Measurements from ENCODE around the gene BRPF1.
A peak's percentile ranks its signal among the peaks of the same experiment; 100 is the strongest.

BRPF1 gene, protein sequence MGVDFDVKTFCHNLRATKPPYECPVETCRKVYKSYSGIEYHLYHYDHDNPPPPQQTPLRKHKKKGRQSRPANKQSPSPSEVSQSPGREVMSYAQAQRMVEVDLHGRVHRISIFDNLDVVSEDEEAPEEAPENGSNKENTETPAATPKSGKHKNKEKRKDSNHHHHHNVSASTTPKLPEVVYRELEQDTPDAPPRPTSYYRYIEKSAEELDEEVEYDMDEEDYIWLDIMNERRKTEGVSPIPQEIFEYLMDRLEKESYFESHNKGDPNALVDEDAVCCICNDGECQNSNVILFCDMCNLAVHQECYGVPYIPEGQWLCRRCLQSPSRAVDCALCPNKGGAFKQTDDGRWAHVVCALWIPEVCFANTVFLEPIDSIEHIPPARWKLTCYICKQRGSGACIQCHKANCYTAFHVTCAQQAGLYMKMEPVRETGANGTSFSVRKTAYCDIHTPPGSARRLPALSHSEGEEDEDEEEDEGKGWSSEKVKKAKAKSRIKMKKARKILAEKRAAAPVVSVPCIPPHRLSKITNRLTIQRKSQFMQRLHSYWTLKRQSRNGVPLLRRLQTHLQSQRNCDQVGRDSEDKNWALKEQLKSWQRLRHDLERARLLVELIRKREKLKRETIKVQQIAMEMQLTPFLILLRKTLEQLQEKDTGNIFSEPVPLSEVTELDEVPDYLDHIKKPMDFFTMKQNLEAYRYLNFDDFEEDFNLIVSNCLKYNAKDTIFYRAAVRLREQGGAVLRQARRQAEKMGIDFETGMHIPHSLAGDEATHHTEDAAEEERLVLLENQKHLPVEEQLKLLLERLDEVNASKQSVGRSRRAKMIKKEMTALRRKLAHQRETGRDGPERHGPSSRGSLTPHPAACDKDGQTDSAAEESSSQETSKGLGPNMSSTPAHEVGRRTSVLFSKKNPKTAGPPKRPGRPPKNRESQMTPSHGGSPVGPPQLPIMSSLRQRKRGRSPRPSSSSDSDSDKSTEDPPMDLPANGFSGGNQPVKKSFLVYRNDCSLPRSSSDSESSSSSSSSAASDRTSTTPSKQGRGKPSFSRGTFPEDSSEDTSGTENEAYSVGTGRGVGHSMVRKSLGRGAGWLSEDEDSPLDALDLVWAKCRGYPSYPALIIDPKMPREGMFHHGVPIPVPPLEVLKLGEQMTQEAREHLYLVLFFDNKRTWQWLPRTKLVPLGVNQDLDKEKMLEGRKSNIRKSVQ (N-terminal part only)

DNA sequence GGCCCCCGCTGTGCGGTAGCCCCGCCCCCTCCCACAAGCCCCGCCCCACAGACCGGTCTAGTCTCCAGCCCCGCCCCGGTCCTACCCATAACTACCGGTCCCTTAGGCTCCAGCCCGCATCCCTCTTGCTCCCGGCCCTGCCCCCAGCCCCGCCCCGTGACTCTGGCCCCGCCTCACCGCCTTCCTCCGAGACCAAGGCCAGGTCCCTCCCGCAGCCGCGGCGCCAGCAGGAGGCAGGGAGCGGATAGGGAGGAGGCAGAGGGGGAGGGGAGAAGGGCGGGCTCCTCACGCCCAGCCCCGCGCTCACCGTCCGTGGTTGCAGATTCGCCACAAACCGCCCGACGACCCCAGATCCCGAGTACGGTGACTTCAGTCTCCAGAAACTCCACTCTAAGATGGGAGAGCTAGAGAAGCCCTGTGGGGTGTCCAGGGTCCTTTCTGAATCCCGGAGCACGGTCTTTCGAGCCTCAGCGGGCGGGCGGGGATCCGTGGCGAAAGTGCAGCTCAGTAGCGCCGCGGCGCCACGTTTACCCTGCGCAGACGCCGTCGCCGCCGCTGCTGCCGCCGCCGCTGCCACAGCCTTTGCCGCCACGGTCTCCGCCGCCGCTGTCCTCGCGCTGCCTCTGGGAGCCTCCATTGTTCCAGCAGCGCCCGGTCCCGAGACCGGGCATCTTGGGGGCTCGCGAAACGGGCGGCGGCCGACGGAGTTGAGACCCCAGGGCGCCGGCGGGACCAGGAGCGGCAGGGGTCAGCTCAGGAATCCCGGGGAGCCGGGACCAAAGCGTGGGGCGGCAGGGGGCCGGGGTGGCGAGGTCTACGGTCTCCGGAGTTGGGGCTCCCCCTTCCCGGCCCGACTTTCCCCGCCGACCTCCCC is at the start of gene BRPF1:
TSS of gene BRPF1 (plus strand) at position 530 of the 874 bp plus-strand sequence. CDS start 2,406 bp downstream, outside the sequence.
- Histone ChIP-seq H3K27ac (ENCODE audit: low read depth in 2 of 2, low read length in 2 of 2) (peak within 1 kb of the TSS; percentile 94 to 95), H3K4me3 (ENCODE audit: low read length in 2 of 2) (peak within 1 kb of the TSS; percentile 79 to 84), H3K9me3 (ENCODE audit: control insufficient read depth in 2 of 2, low read length in 2 of 2) (no peaks in the 10 kb centered on the region), H3K4me1 (ENCODE audit: control insufficient read depth in 2 of 2, insufficient read depth in 2 of 2, low read length in 2 of 2) (peaks cover 15 to 16% of the 10 kb centered on the region in 2 donors), H3K27me3 (ENCODE audit: control insufficient read depth in 2 of 2, insufficient read depth in 2 of 2, low read length in 2 of 2) (no peaks in the 10 kb centered on the region), H3K9ac (ENCODE audit: low read depth in 1 of 2, low read length in 2 of 2) (peak within 1 kb of the TSS; percentile 84 to 94), H3K36me3 (ENCODE audit: control insufficient read depth in 2 of 2, insufficient read depth in 2 of 2, low read length in 2 of 2) (peaks cover 16 to 18% of the 10 kb centered on the region in 2 donors)

DNA sequence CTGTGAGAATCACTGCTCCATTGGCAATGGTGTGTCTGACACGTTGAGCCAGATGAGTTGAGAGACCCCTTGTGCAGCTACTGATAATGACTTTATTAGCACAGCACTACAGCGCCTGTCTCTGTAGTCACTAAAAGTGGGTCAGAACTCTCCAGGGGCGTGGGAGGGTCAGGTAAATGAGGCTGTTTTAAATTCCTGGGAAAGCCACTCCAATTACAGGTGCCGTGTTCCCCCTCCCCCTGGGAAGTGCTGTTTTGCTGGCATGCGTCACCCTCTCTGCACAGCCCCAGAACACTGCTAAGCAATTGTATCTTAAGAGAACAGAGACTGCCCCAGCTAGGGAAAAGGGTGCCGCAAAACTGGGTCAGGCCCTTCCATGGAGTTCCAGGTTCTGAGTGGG is 49.4 kb upstream of the BRPF1 start:
- Histone ChIP-seq H3K9me3 (ENCODE audit: control insufficient read depth in 2 of 2, low read length in 2 of 2) (no peaks in the 10 kb centered on the region), H3K27ac (ENCODE audit: low read depth in 2 of 2, low read length in 2 of 2) (no peak overlapping the region), H3K36me3 (ENCODE audit: control insufficient read depth in 2 of 2, insufficient read depth in 2 of 2, low read length in 2 of 2) (peaks cover 80 to 95% of the 10 kb centered on the region in 2 donors), H3K4me1 (ENCODE audit: control insufficient read depth in 2 of 2, insufficient read depth in 2 of 2, low read length in 2 of 2) (peaks cover 0 to 12% of the 10 kb centered on the region in 2 donors), H3K27me3 (ENCODE audit: control insufficient read depth in 2 of 2, insufficient read depth in 2 of 2, low read length in 2 of 2) (no peaks in the 10 kb centered on the region), H3K9ac (ENCODE audit: low read depth in 1 of 2, low read length in 2 of 2) (no peak overlapping the region), H3K4me3 (ENCODE audit: low read length in 2 of 2) (no peak overlapping the region)

DNA sequence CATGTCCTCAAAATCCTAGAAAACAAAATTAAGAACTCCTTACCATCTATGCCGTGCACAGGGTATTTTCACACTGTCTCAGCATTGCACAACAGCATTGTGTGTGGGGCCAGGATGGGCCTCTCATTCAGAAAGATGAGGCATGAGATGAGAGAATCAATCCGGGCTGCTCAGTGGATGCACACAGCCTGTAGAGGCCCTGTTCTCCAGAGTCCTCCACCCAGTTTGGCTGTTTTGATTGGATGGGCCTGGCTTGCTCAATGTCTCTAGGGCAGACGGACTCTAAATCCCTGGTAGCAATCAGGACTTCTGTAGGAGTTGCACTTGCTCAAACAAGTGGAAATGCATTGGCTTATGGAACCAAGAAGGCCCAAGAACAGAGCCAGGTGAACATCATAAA is 48.1 kb upstream of the BRPF1 start:
- Histone ChIP-seq H3K4me3 (ENCODE audit: low read length in 2 of 2) (no peak overlapping the region), H3K9ac (ENCODE audit: low read depth in 1 of 2, low read length in 2 of 2) (no peak overlapping the region), H3K9me3 (ENCODE audit: control insufficient read depth in 2 of 2, low read length in 2 of 2) (no peaks in the 10 kb centered on the region), H3K27ac (ENCODE audit: low read depth in 2 of 2, low read length in 2 of 2) (no peak overlapping the region), H3K36me3 (ENCODE audit: control insufficient read depth in 2 of 2, insufficient read depth in 2 of 2, low read length in 2 of 2) (peaks cover 77 to 94% of the 10 kb centered on the region in 2 donors), H3K27me3 (ENCODE audit: control insufficient read depth in 2 of 2, insufficient read depth in 2 of 2, low read length in 2 of 2) (no peaks in the 10 kb centered on the region), H3K4me1 (ENCODE audit: control insufficient read depth in 2 of 2, insufficient read depth in 2 of 2, low read length in 2 of 2) (peaks cover 0 to 12% of the 10 kb centered on the region in 2 donors)

DNA sequence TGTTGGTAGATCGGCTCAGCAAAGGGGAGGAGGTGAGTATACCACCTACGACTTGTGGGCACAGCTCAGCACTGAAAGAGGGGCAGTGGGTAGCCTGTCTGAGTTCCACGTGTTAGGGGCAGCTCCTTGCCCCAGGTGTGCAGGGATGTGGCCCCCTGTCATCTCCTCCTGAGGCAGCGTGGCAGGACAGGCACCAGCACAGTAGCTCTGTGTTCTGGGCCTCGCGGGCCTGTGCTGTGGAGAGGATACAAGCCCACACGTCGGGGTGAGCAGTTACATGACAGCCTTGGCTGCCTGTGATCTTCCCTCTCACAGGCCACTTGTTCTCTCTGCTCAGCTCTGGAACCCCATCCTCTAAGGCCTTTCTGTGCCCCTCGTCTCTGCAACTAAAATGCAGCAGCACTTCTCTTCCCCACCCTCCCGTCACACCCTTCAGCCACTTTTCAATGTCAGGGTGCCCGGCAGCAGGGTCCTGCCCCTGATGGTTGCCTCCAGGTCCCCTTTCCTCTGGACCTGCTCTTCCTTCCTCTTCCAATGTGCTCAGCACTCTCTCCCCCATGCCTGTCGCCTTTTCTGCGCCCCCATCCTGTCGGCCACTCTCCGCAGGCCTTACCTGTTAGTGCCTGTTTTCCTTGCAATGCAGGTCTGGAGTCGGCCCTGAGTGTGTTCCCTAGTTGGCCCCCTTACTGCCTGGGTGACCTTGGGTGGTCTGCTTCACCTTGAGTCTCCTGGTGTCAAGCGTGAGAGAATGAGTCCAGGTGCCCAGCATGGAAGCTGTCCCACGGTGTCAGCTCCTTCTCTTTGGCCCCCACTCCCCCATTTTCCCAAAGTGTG is 46.1 kb upstream of the BRPF1 start:
- Histone ChIP-seq H3K9ac (ENCODE audit: low read depth in 1 of 2, low read length in 2 of 2) (no peak overlapping the region), H3K27ac (ENCODE audit: low read depth in 2 of 2, low read length in 2 of 2) (no peak overlapping the region), H3K36me3 (ENCODE audit: control insufficient read depth in 2 of 2, insufficient read depth in 2 of 2, low read length in 2 of 2) (peaks cover 74 to 95% of the 10 kb centered on the region in 2 donors), H3K27me3 (ENCODE audit: control insufficient read depth in 2 of 2, insufficient read depth in 2 of 2, low read length in 2 of 2) (no peaks in the 10 kb centered on the region), H3K4me3 (ENCODE audit: low read length in 2 of 2) (no peak overlapping the region), H3K9me3 (ENCODE audit: control insufficient read depth in 2 of 2, low read length in 2 of 2) (no peaks in the 10 kb centered on the region), H3K4me1 (ENCODE audit: control insufficient read depth in 2 of 2, insufficient read depth in 2 of 2, low read length in 2 of 2) (peaks cover 0 to 12% of the 10 kb centered on the region in 2 donors)

DNA sequence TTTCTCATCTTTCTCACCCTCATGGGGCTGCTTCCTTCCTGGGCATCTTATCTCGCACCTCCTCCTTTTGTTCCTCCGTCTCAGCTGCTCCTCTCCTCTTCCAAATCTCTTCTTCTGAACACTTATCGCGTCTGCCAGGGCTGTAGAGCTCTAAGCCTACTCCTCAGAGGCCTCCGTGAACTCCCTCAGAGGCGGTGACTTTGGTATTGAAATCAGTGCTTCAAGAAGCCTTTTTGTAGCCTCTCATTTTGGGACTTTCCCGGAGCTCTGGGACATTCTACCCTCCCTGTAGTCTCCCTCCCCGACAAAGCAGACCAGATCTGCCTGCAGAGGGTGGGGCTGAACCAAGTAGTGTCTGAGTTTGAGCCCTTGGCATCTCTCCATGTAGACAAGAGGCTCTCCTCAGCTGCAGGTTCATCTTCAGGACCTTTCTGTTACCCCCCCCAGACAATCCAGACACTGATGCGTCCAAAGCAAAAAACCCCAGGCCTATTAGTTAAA is 45.4 kb upstream of the BRPF1 start:
- Histone ChIP-seq H3K27me3 (ENCODE audit: control insufficient read depth in 2 of 2, insufficient read depth in 2 of 2, low read length in 2 of 2) (no peaks in the 10 kb centered on the region), H3K4me1 (ENCODE audit: control insufficient read depth in 2 of 2, insufficient read depth in 2 of 2, low read length in 2 of 2) (peaks cover 0 to 8% of the 10 kb centered on the region in 2 donors), H3K36me3 (ENCODE audit: control insufficient read depth in 2 of 2, insufficient read depth in 2 of 2, low read length in 2 of 2) (peaks cover 76 to 96% of the 10 kb centered on the region in 2 donors), H3K9me3 (ENCODE audit: control insufficient read depth in 2 of 2, low read length in 2 of 2) (no peaks in the 10 kb centered on the region), H3K9ac (ENCODE audit: low read depth in 1 of 2, low read length in 2 of 2) (no peak overlapping the region), H3K4me3 (ENCODE audit: low read length in 2 of 2) (no peak overlapping the region), H3K27ac (ENCODE audit: low read depth in 2 of 2, low read length in 2 of 2) (no peak overlapping the region)

DNA sequence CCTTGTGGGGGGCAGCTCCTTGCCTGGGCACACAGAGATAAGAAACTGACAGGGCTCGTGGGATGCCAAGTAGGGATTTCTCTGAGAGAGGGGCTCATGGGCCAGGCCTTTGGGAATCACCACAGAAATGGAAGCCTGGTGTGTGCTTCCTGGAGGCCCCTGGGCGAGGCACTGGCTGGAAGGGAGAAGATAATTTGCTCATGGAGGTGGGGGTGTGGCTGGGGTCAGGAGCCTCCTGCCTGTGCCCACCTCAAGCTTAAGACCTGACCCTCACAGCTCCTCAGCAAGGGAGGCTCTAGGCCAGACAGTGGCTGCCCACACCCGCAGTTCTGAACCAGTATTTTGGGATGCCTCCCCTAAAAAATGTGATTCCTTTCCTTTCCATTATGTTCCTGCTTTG is 44.8 kb upstream of the BRPF1 start:
- Histone ChIP-seq H3K27ac (ENCODE audit: low read depth in 2 of 2, low read length in 2 of 2) (no peak overlapping the region), H3K27me3 (ENCODE audit: control insufficient read depth in 2 of 2, insufficient read depth in 2 of 2, low read length in 2 of 2) (no peaks in the 10 kb centered on the region), H3K36me3 (ENCODE audit: control insufficient read depth in 2 of 2, insufficient read depth in 2 of 2, low read length in 2 of 2) (peaks cover 78 to 96% of the 10 kb centered on the region in 2 donors), H3K9me3 (ENCODE audit: control insufficient read depth in 2 of 2, low read length in 2 of 2) (no peaks in the 10 kb centered on the region), H3K4me3 (ENCODE audit: low read length in 2 of 2) (no peak overlapping the region), H3K4me1 (ENCODE audit: control insufficient read depth in 2 of 2, insufficient read depth in 2 of 2, low read length in 2 of 2) (peaks cover 0 to 4% of the 10 kb centered on the region in 2 donors), H3K9ac (ENCODE audit: low read depth in 1 of 2, low read length in 2 of 2) (no peak overlapping the region)

DNA sequence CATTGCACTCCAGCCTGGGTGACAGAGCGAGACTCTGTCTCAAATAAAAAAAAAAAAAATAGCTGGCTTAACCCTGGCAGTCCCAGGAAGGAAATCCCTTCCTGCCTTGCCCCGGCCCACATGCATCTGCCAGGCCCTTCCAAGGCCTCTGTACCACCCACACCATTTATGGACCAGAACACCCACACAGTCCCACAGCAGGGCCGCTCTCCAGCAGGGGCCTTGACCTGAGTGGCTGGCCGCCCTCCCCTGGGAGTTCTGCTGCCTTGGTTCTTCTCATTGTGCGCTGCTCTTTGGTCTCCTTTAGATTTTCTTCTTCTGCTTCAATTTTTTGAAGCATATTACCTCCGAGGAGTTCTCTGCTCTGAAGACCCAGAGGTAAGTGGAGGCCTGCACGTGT is 44.0 kb upstream of the BRPF1 start:
- Histone ChIP-seq H3K9ac (ENCODE audit: low read depth in 1 of 2, low read length in 2 of 2) (no peak overlapping the region), H3K9me3 (ENCODE audit: control insufficient read depth in 2 of 2, low read length in 2 of 2) (no peaks in the 10 kb centered on the region), H3K36me3 (ENCODE audit: control insufficient read depth in 2 of 2, insufficient read depth in 2 of 2, low read length in 2 of 2) (peaks cover 79 to 97% of the 10 kb centered on the region in 2 donors), H3K4me1 (ENCODE audit: control insufficient read depth in 2 of 2, insufficient read depth in 2 of 2, low read length in 2 of 2) (no peaks in the 10 kb centered on the region), H3K4me3 (ENCODE audit: low read length in 2 of 2) (no peak overlapping the region), H3K27me3 (ENCODE audit: control insufficient read depth in 2 of 2, insufficient read depth in 2 of 2, low read length in 2 of 2) (no peaks in the 10 kb centered on the region), H3K27ac (ENCODE audit: low read depth in 2 of 2, low read length in 2 of 2) (no peak overlapping the region)

DNA sequence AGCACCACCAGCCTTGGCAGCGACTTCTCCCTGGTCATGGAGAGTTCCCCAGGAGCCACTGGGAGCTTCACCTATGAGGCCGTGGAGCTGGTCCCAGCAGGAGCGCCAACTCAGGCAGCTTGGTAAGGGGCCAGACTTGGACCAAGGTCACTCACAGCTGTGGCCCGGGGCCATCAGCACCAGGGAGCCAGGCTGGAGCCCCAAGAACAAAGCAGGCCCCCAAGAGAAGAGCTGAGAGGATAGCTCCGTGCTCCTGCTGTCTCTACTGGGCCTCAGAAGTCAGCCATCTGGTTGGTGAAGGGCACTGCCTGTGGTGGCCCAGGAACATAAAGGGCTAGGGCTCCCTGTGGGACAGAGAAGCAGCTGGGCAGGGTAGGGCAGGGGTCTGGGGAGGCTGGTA is 42.6 kb upstream of the BRPF1 start:
- no peaks in the 10 kb centered on the region for H3K4me1 ChIP-seq (ENCODE audit: control insufficient read depth in 2 of 2, insufficient read depth in 2 of 2, low read length in 2 of 2)
- H3K27me3 ChIP-seq (ENCODE audit: control insufficient read depth in 2 of 2, insufficient read depth in 2 of 2, low read length in 2 of 2) = no peaks in the 10 kb centered on the region
- H3K9me3 ChIP-seq (ENCODE audit: control insufficient read depth in 2 of 2, low read length in 2 of 2) = no peaks in the 10 kb centered on the region
- no peak overlapping the region for H3K9ac ChIP-seq (ENCODE audit: low read depth in 1 of 2, low read length in 2 of 2)
- H3K4me3 ChIP-seq (ENCODE audit: low read length in 2 of 2) = no peak overlapping the region
- no peak overlapping the region for H3K27ac ChIP-seq (ENCODE audit: low read depth in 2 of 2, low read length in 2 of 2)
- H3K36me3 ChIP-seq (ENCODE audit: control insufficient read depth in 2 of 2, insufficient read depth in 2 of 2, low read length in 2 of 2) = peaks cover 79 to 97% of the 10 kb centered on the region in 2 donors

Data from mucosa of rectum (tissue), 2 donors.